Measurements from ENCODE around the gene C11orf24. TPM values are rescaled to one million over a fixed set of nuclear protein-coding genes. Genes with fewer than 3 reads are reported as not detected.
"Not testable (repeated sequence)": the region's sequence is repeated elsewhere in the genome, so short reads cannot be mapped to it uniquely, and the experiment has no call there.

The C11orf24 gene
- polyA plus RNA-seq, 3 donors, result 19.1 to 27.1 (median 25.1) TPM

GRCh38 chr11:68303982-68304780 is 32.4 kb upstream of the C11orf24 start:
- no peak for DNase-seq (ENCODE audit: extremely low read depth in 1 of 11, low read depth in 9 of 11, low spot score in 4 of 11)

GRCh38 chr11:68303083-68303482 is 31.3 kb upstream of the C11orf24 start:
- DNase-seq (ENCODE audit: extremely low read depth in 1 of 11, low read depth in 9 of 11, low spot score in 4 of 11), result no peak

- DNase-seq (ENCODE audit: extremely low read depth in 1 of 11, low read depth in 9 of 11, low spot score in 4 of 11), result no peak
Observed at GRCh38 chr11:68302670-68303069, 30.9 kb upstream of the C11orf24 start.

GRCh38 chr11:68302256-68302655 is 30.5 kb upstream of the C11orf24 start:
- no peak for DNase-seq (ENCODE audit: extremely low read depth in 1 of 11, low read depth in 9 of 11, low spot score in 4 of 11)

GRCh38 chr11:68300076-68300830 is 28.5 kb upstream of the C11orf24 start:
- DNase-seq (ENCODE audit: extremely low read depth in 1 of 11, low read depth in 9 of 11, low spot score in 4 of 11), result no peak

GRCh38 chr11:68299517-68299879 is 27.7 kb upstream of the C11orf24 start:
- not testable (repeated sequence) for DNase-seq (ENCODE audit: extremely low read depth in 1 of 11, low read depth in 9 of 11, low spot score in 4 of 11)

- no peak for DNase-seq (ENCODE audit: extremely low read depth in 1 of 11, low read depth in 9 of 11, low spot score in 4 of 11)
Observed at GRCh38 chr11:68298659-68299516, 27.1 kb upstream of the C11orf24 start.

- DNase-seq (ENCODE audit: extremely low read depth in 1 of 11, low read depth in 9 of 11, low spot score in 4 of 11), result peak in 3 of 11 donors; percentile 42 to 63 (median 58)
Observed at GRCh38 chr11:68297812-68298658, 26.3 kb upstream of the C11orf24 start.

GRCh38 chr11:68297494-68297811 is 25.7 kb upstream of the C11orf24 start:
- DNase-seq (ENCODE audit: extremely low read depth in 1 of 11, low read depth in 9 of 11, low spot score in 4 of 11), result no peak

GRCh38 chr11:68297052-68297378 is 25.2 kb upstream of the C11orf24 start:
- no peak for DNase-seq (ENCODE audit: extremely low read depth in 1 of 11, low read depth in 9 of 11, low spot score in 4 of 11)

GRCh38 chr11:68296344-68297051 is 24.7 kb upstream of the C11orf24 start:
- DNase-seq (ENCODE audit: extremely low read depth in 1 of 11, low read depth in 9 of 11, low spot score in 4 of 11), result no peak

GRCh38 chr11:68295940-68296339 is 24.2 kb upstream of the C11orf24 start:
- DNase-seq (ENCODE audit: extremely low read depth in 1 of 11, low read depth in 9 of 11, low spot score in 4 of 11), result no peak

GRCh38 chr11:68295271-68295670 is 23.5 kb upstream of the C11orf24 start:
- DNase-seq (ENCODE audit: extremely low read depth in 1 of 11, low read depth in 9 of 11, low spot score in 4 of 11), result no peak

GRCh38 chr11:68293708-68294107 is 21.9 kb upstream of the C11orf24 start:
- DNase-seq (ENCODE audit: extremely low read depth in 1 of 11, low read depth in 9 of 11, low spot score in 4 of 11), result no peak

- no peak for DNase-seq (ENCODE audit: extremely low read depth in 1 of 11, low read depth in 9 of 11, low spot score in 4 of 11)
Observed at GRCh38 chr11:68289456-68289855, 17.7 kb upstream of the C11orf24 start.

- no peak for DNase-seq (ENCODE audit: extremely low read depth in 1 of 11, low read depth in 9 of 11, low spot score in 4 of 11)
Observed at GRCh38 chr11:68287419-68287818, 15.6 kb upstream of the C11orf24 start.

- DNase-seq (ENCODE audit: extremely low read depth in 1 of 11, low read depth in 9 of 11, low spot score in 4 of 11), result not testable (repeated sequence)
Observed at GRCh38 chr11:68284588-68284987, 12.8 kb upstream of the C11orf24 start.

- no peak for DNase-seq (ENCODE audit: extremely low read depth in 1 of 11, low read depth in 9 of 11, low spot score in 4 of 11)
Observed at GRCh38 chr11:68282861-68283230, 11.1 kb upstream of the C11orf24 start.
